Ascending aorta (tissue), 2 donors: Measurements from ENCODE around the gene ABCA9. TPM values are rescaled to one million over a fixed set of nuclear protein-coding genes. Genes with fewer than 3 reads are reported as not detected.

ENCODE experiments used
- DNase-seq, 2 donors: peaks; one replicate each; pipeline ENCODE4 v3.0.0-alpha.2; 2019; ENCODE audit warnings: low spot score in 2 of 2
- H3K27ac ChIP-seq, 2 donors: fragments of 200-600 bp; sonication (generic); one replicate each; pipeline ENCODE4 v1.5.1; 2016 to 2017; ENCODE audit warnings: mild to moderate bottlenecking in 1 of 2
- H3K27me3 ChIP-seq: fragments of 200-600 bp; sonication (generic); one replicate; pipeline ENCODE4 v1.5.1; 2017
- H3K36me3 ChIP-seq, 2 donors: fragments of 200-600 bp; sonication (generic); one replicate each; pipeline ENCODE4 v1.5.1; 2016
- H3K4me1 ChIP-seq, 2 donors: fragments of 200-600 bp; sonication (generic); one replicate each; pipeline ENCODE4 v1.5.1; 2016 to 2017; ENCODE audit warnings: mild to moderate bottlenecking in 1 of 2
- H3K4me3 ChIP-seq, 2 donors: fragments of 200-600 bp; sonication (generic); one replicate each; pipeline ENCODE4 v1.5.1; 2016 to 2017; ENCODE audit warnings: mild to moderate bottlenecking in 1 of 2
- H3K9me3 ChIP-seq, 2 donors: fragments of 200-600 bp; sonication (generic); one replicate each; pipeline ENCODE4 v1.5.1; 2016
- intact Hi-C: fragments of 100-400 bp; cut with DNase I; formaldehyde crosslinking; loops from one replicate; pipeline ENCODE4 v1.15.1; 2023
- total RNA-seq: library from RNA; depleted of rRNA; stranded (reverse); fragments of >200 nt; gene quantifications from one replicate; pipeline ENCODE4 v1.1.0, GENCODE V29; 2016
- TF ChIP-seq, protein P1 (sequence below), 3 experiments: fragments of 200-600 bp in 2 of 3; fragments of 450-650 bp in 1 of 3; sonication (generic) in 2 of 3; IDR thresholded peaks; one replicate each; pipeline ENCODE4 v1.5.1; 2016 to 2019; ENCODE audit warnings: antibody characterized with exemption in 3 of 3, mild to moderate bottlenecking in 1 of 3, moderate library complexity in 1 of 3

Gene ABCA9
- total RNA-seq, 1 donor from 2014 or later = 10.9 TPM

DNA sequence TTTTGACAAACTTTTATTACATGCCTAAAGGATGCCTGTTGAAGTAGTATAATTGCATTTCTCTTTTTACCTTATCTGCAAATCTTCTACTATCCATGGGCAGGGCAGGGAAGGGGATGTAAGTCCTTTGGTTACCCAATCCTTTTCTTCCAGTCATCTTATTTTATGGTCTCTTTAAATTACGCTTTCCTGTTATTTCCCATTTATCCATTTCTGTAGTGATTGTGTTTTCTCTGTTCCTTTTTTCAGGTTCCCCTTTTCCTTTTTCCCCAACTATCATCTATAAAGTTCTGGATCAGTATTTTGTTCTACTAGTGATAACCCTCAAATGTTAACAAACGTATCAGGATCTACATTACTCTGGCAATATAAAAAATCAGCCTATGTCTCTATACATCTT lies 3.3 kb upstream of the ABCA9 start:
- no peaks in the 10 kb centered on the region for H3K27me3 ChIP-seq
- no peak overlapping the region for H3K4me3 ChIP-seq
- H3K9me3 ChIP-seq = no peaks in the 10 kb centered on the region
- no peaks in the 10 kb centered on the region for H3K36me3 ChIP-seq
- intact Hi-C loops = no loop called here
- no peak for DNase-seq
- H3K27ac ChIP-seq = no peak overlapping the region
- TF ChIP-seq, protein P1, sequence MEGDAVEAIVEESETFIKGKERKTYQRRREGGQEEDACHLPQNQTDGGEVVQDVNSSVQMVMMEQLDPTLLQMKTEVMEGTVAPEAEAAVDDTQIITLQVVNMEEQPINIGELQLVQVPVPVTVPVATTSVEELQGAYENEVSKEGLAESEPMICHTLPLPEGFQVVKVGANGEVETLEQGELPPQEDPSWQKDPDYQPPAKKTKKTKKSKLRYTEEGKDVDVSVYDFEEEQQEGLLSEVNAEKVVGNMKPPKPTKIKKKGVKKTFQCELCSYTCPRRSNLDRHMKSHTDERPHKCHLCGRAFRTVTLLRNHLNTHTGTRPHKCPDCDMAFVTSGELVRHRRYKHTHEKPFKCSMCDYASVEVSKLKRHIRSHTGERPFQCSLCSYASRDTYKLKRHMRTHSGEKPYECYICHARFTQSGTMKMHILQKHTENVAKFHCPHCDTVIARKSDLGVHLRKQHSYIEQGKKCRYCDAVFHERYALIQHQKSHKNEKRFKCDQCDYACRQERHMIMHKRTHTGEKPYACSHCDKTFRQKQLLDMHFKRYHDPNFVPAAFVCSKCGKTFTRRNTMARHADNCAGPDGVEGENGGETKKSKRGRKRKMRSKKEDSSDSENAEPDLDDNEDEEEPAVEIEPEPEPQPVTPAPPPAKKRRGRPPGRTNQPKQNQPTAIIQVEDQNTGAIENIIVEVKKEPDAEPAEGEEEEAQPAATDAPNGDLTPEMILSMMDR (IDR thresholded peaks at IDR 0.05) = no peak
- H3K4me1 ChIP-seq = no peaks in the 10 kb centered on the region

DNA sequence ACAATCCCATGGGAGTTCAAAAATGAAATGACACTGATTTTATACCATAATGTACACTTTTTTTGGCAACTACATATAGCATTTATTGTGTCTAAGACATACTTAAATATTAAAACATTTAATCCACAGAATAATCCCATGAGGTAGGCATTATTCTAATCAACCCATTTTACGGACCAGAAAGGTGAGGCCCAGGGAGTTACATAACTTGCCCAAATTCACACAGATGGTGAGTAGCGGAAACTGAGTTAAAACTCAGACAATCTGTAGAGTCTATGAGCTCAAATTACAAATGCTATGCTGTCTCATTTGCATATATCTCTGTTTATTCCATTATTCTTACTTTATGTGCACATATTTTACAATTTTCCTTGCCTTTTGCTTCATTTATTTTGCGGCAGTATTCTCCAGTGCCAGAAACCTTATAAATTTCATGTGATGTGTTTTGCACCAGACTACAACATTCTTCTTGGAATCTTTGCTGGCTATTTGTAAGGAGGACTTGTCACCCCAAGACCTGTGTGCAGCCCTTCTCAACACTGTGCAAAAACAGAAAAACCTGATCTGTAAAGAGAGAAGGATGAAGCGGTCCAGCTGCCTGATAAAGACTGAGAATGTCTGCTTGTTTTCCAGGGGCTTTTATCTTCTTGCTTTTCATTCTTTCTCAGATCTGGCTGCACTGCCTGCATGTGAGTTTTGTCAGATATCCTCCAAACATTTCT lies 2.3 kb upstream of the ABCA9 start:
- Histone ChIP-seq H3K36me3 (no peaks in the 10 kb centered on the region), H3K4me1 (no peaks in the 10 kb centered on the region), H3K4me3 (no peak overlapping the region), H3K27ac (no peak overlapping the region), H3K9me3 (no peaks in the 10 kb centered on the region), H3K27me3 (no peaks in the 10 kb centered on the region)
- TF ChIP-seq, protein P1 (IDR thresholded peaks at IDR 0.05) = no peak
- intact Hi-C loops = no loop called here
- DNase-seq = no peak

DNA sequence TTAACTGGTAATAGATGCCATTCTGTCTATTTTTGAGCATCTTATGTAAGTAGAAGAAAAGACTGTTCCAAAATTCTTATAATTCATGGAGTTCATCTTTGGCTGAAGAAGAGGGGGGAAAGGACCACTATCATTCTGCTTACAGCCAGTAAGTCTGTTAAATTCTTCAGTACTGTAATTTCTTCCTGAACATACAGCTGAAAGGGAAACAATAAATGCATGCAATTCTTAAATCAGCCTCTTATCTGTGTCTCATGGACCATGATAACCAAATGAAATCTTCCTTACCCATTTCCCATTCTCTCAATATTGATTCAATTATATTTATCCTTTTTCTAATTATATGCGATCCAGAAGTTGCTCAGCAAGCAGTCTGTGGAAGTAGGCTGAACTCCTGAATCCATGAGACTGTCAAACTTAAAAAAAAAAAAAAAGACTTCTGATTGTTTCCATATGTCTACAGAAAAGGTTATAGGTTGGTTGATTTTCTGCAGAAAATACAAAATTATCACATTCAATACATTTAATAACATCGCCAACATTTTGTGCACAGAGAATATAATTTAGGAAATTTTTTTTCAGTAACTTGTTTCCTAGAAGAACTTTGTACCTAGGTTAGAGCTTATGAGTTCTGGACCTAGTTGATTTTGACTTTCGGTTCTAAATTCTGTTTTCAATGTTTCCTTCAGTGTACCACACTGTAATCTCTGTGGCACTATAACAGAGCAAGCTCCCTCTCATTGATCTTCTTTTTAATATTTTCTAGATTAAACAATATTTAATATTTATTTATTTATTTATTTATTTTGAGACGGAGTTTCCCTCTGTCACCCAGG lies 1.2 kb upstream of the ABCA9 start:
- no peak for DNase-seq
- H3K27me3 ChIP-seq = no peaks in the 10 kb centered on the region
- no peak overlapping the region for H3K4me3 ChIP-seq
- H3K4me1 ChIP-seq = no peaks in the 10 kb centered on the region
- H3K36me3 ChIP-seq = no peaks in the 10 kb centered on the region
- TF ChIP-seq, protein P1 (IDR thresholded peaks at IDR 0.05) = no peak
- intact Hi-C loops = no loop called here
- H3K9me3 ChIP-seq = no peaks in the 10 kb centered on the region
- no peak overlapping the region for H3K27ac ChIP-seq

DNA sequence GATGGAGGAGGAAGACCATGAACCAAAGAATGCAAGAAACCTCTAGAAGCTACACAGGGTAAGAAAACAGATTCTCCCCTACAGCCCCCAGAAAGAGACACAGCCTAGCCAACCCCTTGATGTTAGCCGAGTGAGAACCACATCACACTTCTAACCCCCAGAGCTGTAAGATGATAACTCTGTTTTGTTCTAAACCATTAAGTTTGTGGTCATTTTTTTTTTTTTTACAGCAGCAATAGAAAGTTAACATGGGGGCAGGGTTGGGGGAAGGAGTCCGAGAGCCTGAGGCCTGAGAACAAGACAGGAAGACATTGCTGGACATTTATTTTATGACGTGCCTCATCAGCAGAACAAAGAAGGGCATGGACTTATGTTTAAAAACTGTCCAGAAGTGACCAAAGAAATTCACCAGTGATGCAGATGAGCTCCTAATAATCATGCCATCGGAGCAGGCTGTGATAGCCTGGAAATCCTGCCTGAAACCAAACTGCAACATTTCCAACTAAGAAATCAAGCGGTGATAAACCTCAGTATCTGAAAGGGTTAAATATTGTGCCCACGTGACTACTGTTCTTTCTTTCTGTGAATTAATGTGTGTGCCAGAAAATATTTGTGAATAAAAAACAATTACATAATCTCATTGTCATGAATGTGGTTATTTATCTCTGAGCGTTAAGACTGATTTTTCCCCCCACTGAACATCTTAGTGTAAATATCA lies 1.1 kb downstream of the ABCA9 start:
- Histone ChIP-seq H3K27me3 (no peaks in the 10 kb centered on the region), H3K27ac (no peak overlapping the region), H3K4me3 (peak overlapping the region in 1 of 2 donors; percentile 21), H3K9me3 (no peaks in the 10 kb centered on the region), H3K4me1 (no peaks in the 10 kb centered on the region), H3K36me3 (no peaks in the 10 kb centered on the region)
- intact Hi-C loops = no loop called here
- DNase-seq = no peak
- TF ChIP-seq, protein P1 (IDR thresholded peaks at IDR 0.05) = no peak

DNA sequence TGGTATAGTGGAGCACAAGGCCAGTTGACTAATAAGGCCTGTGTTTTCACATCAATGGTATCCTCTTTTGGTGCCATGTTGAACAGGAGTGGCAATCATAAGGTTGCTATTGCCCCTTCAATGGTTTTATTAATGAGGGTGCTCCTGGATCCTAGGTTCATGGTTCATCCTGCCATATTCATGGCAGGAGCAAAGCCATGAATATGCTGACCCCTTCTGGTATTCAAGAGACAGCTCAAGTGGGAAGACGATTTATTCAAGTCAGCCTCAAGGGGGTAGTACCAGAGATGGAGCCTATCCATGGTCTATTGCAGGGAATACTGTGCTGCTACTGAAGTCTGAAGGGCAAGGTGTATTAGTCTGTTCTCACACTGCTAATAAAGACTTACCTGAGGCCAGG lies 2.6 kb downstream of the ABCA9 start:
- TF ChIP-seq, protein P1 (IDR thresholded peaks at IDR 0.05) = no peak
- H3K4me1 ChIP-seq = no peaks in the 10 kb centered on the region
- H3K27ac ChIP-seq = no peak overlapping the region

More for the DNA sequence above, 2.6 kb downstream of the ABCA9 start:
- Histone ChIP-seq H3K9me3 (no peaks in the 10 kb centered on the region), H3K4me3 (no peak overlapping the region), H3K27me3 (no peaks in the 10 kb centered on the region), H3K36me3 (no peaks in the 10 kb centered on the region)
- no peak for DNase-seq
- intact Hi-C loops = no loop called here
